ENCODE results near the gene EIF5A.

- no peak for TF ChIP-seq CTCF (conservative IDR thresholded peaks at IDR 0.05 in 1 of 2, IDR thresholded peaks at IDR 0.05 in 1 of 2; ENCODE audit: low read depth in 1 of 2, low read length in 2 of 2)
- TF ChIP-seq EZH2 (IDR thresholded peaks at IDR 0.05; ENCODE audit: low read length, missing control alignments): no peak
Measured at GRCh38 chr17:7306911-7307685, at the start of gene EIF5A.

Measured in fibroblast of lung (primary cell).